PFSK-1 (cell line): Measurements from ENCODE around the gene SMIM35.

Experiments used
- FOXP2 ChIP-seq: optimal IDR thresholded peaks from 2 replicates; pipeline ENCODE3; 2011; ENCODE audit warnings: borderline replicate concordance, control low read depth, inconsistent platforms; ENCODE audit not compliant: insufficient read depth; ENCODE audit errors: extremely low read length, extremely low read depth
- POLR2AphosphoS5 ChIP-seq: IDR thresholded peaks from 2 replicates; pipeline ENCODE4 v1.6.1; 2012; ENCODE audit warnings: low read depth, mild to moderate bottlenecking, control low read depth, low read length, moderate library complexity
- SIN3A ChIP-seq: IDR thresholded peaks from 2 replicates; pipeline ENCODE4 v1.6.1; 2012; ENCODE audit warnings: mild to moderate bottlenecking, low read length, moderate library complexity, borderline replicate concordance; ENCODE audit not compliant: insufficient read depth
- TAF1 ChIP-seq: IDR thresholded peaks from 2 replicates; pipeline ENCODE4 v1.6.1; 2012; ENCODE audit warnings: low read length, control low read depth, borderline replicate concordance; ENCODE audit not compliant: insufficient read depth

DNA sequence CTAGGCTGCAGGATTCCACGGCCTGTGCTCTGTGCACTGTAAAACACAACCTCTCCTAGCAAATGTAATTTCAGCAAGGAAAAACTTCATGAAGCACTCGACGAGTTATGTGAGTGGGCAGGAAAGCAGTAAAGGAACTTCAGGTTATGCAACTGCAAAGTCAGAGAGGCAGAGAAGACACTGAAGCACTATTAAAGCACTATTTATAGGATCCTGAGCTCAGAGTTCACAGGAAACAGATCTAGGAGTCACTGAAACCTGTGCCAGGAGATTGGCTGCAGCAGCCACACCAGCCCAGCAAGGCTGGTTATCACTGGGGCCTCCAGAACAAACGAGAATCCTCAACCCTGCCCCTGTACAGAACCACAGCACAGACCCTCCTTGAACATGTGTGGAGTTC, 2.5 kb downstream of the SMIM35 start:
- TF ChIP-seq POLR2AphosphoS5 (no peak), SIN3A (no peak), TAF1 (no peak), FOXP2 (no peak)
